Islet of Langerhans (tissue), 1 donor: ENCODE data around the gene UPP1.
"Not testable (repeated sequence)": the region's sequence is repeated elsewhere in the genome, so short reads cannot be mapped to it uniquely, and the experiment has no call there.

ENCODE experiments used
- FAIRE-seq: peaks from one replicate; lab custom pipeline; 2011; peaks lifted over from hg19 to GRCh38; lab: Jason Lieb, UNC

Gene UPP1

GRCh38 chr7:48112401-48113165 is 23.5 kb downstream of the UPP1 start:
- FAIRE-seq = no peak

- FAIRE-seq = no peak
These were observed 24.2 kb downstream of the UPP1 start for GRCh38 chr7:48113275-48113674.

GRCh38 chr7:48114115-48114514 is 25.1 kb downstream of the UPP1 start:
- FAIRE-seq = no peak

- no peak for FAIRE-seq
These were observed 25.5 kb downstream of the UPP1 start for GRCh38 chr7:48114589-48114988.

- FAIRE-seq = no peak
These were observed 27.0 kb downstream of the UPP1 start for GRCh38 chr7:48116043-48116442.

- FAIRE-seq = no peak
These were observed 29.0 kb downstream of the UPP1 start for GRCh38 chr7:48118041-48118440.

- FAIRE-seq = not testable (repeated sequence)
These were observed 31.5 kb downstream of the UPP1 start for GRCh38 chr7:48120536-48120935.

GRCh38 chr7:48126037-48126436 is 37.0 kb downstream of the UPP1 start:
- FAIRE-seq = no peak

GRCh38 chr7:48130658-48131108 is 41.6 kb downstream of the UPP1 start:
- no peak for FAIRE-seq

- no peak for FAIRE-seq
These were observed 43.7 kb downstream of the UPP1 start for GRCh38 chr7:48132792-48133191.

- FAIRE-seq = no peak
These were observed 50.4 kb downstream of the UPP1 start for GRCh38 chr7:48139459-48139858.

GRCh38 chr7:48140001-48140681 is 51.1 kb downstream of the UPP1 start:
- no peak for FAIRE-seq

GRCh38 chr7:48141521-48141920 is 52.5 kb downstream of the UPP1 start:
- no peak for FAIRE-seq

GRCh38 chr7:48144291-48144768 is 55.3 kb downstream of the UPP1 start:
- FAIRE-seq = no peak

GRCh38 chr7:48147078-48147591 is 58.1 kb downstream of the UPP1 start:
- FAIRE-seq = no peak

- FAIRE-seq = not testable (repeated sequence)
These were observed 58.6 kb downstream of the UPP1 start for GRCh38 chr7:48147690-48148089.

- FAIRE-seq = no peak
These were observed 59.2 kb downstream of the UPP1 start for GRCh38 chr7:48148311-48148710.

- no peak for FAIRE-seq
These were observed 60.0 kb downstream of the UPP1 start for GRCh38 chr7:48149058-48149457.

GRCh38 chr7:48150086-48150485 is 61.0 kb downstream of the UPP1 start:
- no peak for FAIRE-seq

- no peak for FAIRE-seq
These were observed 65.8 kb downstream of the UPP1 start for GRCh38 chr7:48154792-48155413.
